PC-9 (cell line): ENCODE data around the gene OR6J1. TPM values are rescaled to one million over a fixed set of nuclear protein-coding genes. Genes with fewer than 3 reads are reported as not detected.

ENCODE experiments used
- BruUV-seq: library from RNA; stranded (reverse); fragments of 400-500 nt; replicated peaks from 2 replicates; lab custom pipeline; 2021; lab: Mats Ljungman, UMichigan
- CTCF ChIA-PET: fragments of 300-600 bp; sonication (Branson Sonifier 250); formaldehyde crosslinking; loops from one replicate; lab custom pipeline; 2022; ENCODE audit warnings: antibody characterized with exemption; lab: Charles Lee
- POLR2A ChIA-PET: fragments of 300-600 bp; sonication (Branson Sonifier 250); formaldehyde crosslinking; loops from one replicate; lab custom pipeline; 2022; ENCODE audit warnings: antibody characterized with exemption; ENCODE audit not compliant: unreplicated experiment; lab: Charles Lee
- DNase-seq, 2 experiments: peaks; one replicate each; pipeline versions ENCODE4 v3.0.0 to v3.0.0-alpha.2; 2015 to 2022; ENCODE audit warnings: mixed read lengths in 1 of 2
- H2AFZ ChIP-seq: fragments of 200-600 bp; sonication (generic); 2 replicates; pipeline ENCODE4 v1.8.1; 2017; ENCODE audit warnings: antibody characterized with exemption
- H3F3A ChIP-seq: fragments of 200-600 bp; sonication (generic); 2 replicates; pipeline ENCODE4 v1.8.1; 2017; ENCODE audit warnings: antibody characterized with exemption, mild to moderate bottlenecking, low read depth; ENCODE audit not compliant: insufficient read depth
- H3K27ac ChIP-seq: fragments of 200-600 bp; sonication (generic); 2 replicates; pipeline ENCODE4 v1.6.1; 2016; ENCODE audit warnings: mixed run types
- H3K27me3 ChIP-seq: fragments of 200-600 bp; sonication (generic); 2 replicates; pipeline ENCODE4 v1.6.1; 2016; ENCODE audit warnings: low read depth, mixed run types; ENCODE audit not compliant: insufficient read depth
- H3K36me3 ChIP-seq: fragments of 200-600 bp; sonication (generic); 2 replicates; pipeline ENCODE4 v1.6.1; 2016; ENCODE audit warnings: low read depth, mixed run types
- H3K4me1 ChIP-seq: fragments of 200-600 bp; sonication (generic); replicated peaks from 2 replicates; pipeline ENCODE4 v1.6.1; 2016; ENCODE audit warnings: mixed run types; ENCODE audit not compliant: insufficient read depth
- H3K4me2 ChIP-seq: fragments of 200-600 bp; sonication (generic); 2 replicates; pipeline ENCODE4 v1.6.1; 2017; ENCODE audit warnings: mixed run types
- H3K4me3 ChIP-seq: fragments of 200-600 bp; sonication (generic); 2 replicates; pipeline ENCODE4 v1.6.1; 2016; ENCODE audit warnings: mixed run types
- H3K79me2 ChIP-seq: fragments of 200-600 bp; sonication (generic); 2 replicates; pipeline ENCODE4 v1.6.1; 2017; ENCODE audit warnings: low read depth, mixed run types
- H3K9me2 ChIP-seq: fragments of 200-600 bp; sonication (generic); 2 replicates; pipeline ENCODE4 v1.8.1; 2017; ENCODE audit warnings: mild to moderate bottlenecking; ENCODE audit not compliant: insufficient read depth
- H3K9me3 ChIP-seq: fragments of 200-600 bp; sonication (generic); 2 replicates; pipeline ENCODE4 v1.8.1; 2016; ENCODE audit warnings: low read depth; ENCODE audit not compliant: insufficient read depth
- H4K20me1 ChIP-seq: fragments of 200-600 bp; sonication (generic); 2 replicates; pipeline ENCODE4 v1.8.1; 2017; ENCODE audit not compliant: insufficient read depth
- CTCF ChIP-seq: fragments of 200-600 bp; sonication (generic); conservative IDR thresholded peaks from 2 replicates; pipeline ENCODE4 v1.6.1; 2017; ENCODE audit warnings: mixed run types, antibody characterized with exemption, mild to moderate bottlenecking, moderate library complexity
- EZH2 ChIP-seq: fragments of 200-600 bp; sonication (generic); IDR thresholded peaks from 2 replicates; pipeline ENCODE4 v1.8.0; 2017; ENCODE audit warnings: antibody characterized with exemption, low read depth
- intact Hi-C: fragments of 100-400 bp; cut with micrococcal nuclease; formaldehyde crosslinking; loops from one replicate; pipeline ENCODE4 v1.10.0; 2022; ENCODE audit not compliant: unreplicated experiment
- total RNA-seq: library from RNA; stranded (reverse); gene quantifications from 2 replicates; pipeline ENCODE4 v1.2.3, GENCODE V29; 2021

OR6J1 gene
- total RNA-seq, 1 experiment from 2014 or later: 0.11 TPM

GRCh38 chr14:22614240-22614799 lies 29.8 kb downstream of the OR6J1 start:
- DNase-seq: peak; percentile 76 to 97
- CTCF ChIA-PET: no interaction called here
- Histone ChIP-seq H3K27ac (peak overlapping the region; percentile 97), H3K4me3 (peak overlapping the region; percentile 22; the same call in 1 of the 2 replicates), H3F3A (peaks cover 30% of the 10 kb centered on the region), H3K36me3 (no peaks in the 10 kb centered on the region; the same call in 1 of the 2 replicates), H3K9me2 (no peaks in the 10 kb centered on the region), H3K27me3 (no peaks in the 10 kb centered on the region), H3K79me2 (no peaks in the 10 kb centered on the region), H3K9me3 (no peaks in the 10 kb centered on the region), H4K20me1 (no peaks in the 10 kb centered on the region), H2AFZ (no peak overlapping the region), H3K4me1 (peaks cover 31% of the 10 kb centered on the region), H3K4me2 (peak overlapping the region; percentile 67)
- no TSS peak for BruUV-seq
- TF ChIP-seq CTCF (no peak), EZH2 (no peak)
- POLR2A ChIA-PET: interaction anchor here (0.6 to 1.0 kb wide), 3 partner anchors 9 to 25 kb away, joined by 3 to 6 read pairs (median 4); no protein-coding TSS in a partner anchor
- intact Hi-C loops: loop anchor here (1.0 kb wide), 3 partner anchors 15 to 32 kb away; partner anchors contain the start of gene DAD1

DNA sequence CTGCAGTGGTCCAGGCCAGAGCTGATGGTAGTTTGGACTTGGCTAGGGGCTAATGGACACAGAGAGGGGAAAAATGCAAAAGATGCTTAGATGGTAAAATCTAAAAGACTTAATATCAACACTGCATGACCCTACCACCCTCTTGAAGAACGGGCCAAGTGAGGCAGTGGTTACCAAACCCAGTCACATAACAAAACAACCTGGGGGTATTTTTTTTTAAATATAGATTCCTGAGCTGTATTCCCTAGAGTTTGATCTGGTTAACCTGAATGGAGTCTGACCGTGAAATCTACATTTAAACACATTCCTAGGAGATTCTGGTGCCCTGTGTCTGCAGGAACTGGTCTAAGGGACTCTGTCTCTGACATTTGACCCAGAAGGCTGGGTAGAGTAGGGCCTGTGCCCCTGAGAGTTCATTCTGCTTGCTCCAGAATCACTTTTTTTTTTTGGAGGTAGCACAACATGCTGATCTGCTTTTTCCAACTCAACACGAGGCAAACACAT lies 30.4 kb downstream of the OR6J1 start:
- Histone ChIP-seq H2AFZ (no peak overlapping the region), H3K4me1 (peaks cover 31% of the 10 kb centered on the region), H3K4me2 (peak overlapping the region; percentile 67), H3K9me2 (no peaks in the 10 kb centered on the region), H4K20me1 (no peaks in the 10 kb centered on the region), H3K27ac (peak overlapping the region; percentile 97), H3K79me2 (no peaks in the 10 kb centered on the region), H3K9me3 (no peaks in the 10 kb centered on the region), H3K36me3 (no peaks in the 10 kb centered on the region; the same call in 1 of the 2 replicates), H3K4me3 (peak overlapping the region; percentile 22; the same call in 1 of the 2 replicates), H3K27me3 (no peaks in the 10 kb centered on the region), H3F3A (peaks cover 30% of the 10 kb centered on the region)
- POLR2A ChIA-PET: interaction anchor here (0.6 to 1.0 kb wide), 3 partner anchors 9 to 24 kb away, joined by 3 to 6 read pairs (median 4); no protein-coding TSS in a partner anchor
- BruUV-seq: TSS peak; percentile 96
- DNase-seq: no peak
- CTCF ChIA-PET: no interaction called here
- no peak for TF ChIP-seq EZH2
- intact Hi-C loops: loop anchor here (1.0 kb wide), 3 partner anchors 14 to 33 kb away; partner anchors contain the start of gene DAD1

GRCh38 chr14:22613106-22613695 lies 31.0 kb downstream of the OR6J1 start:
- no peak overlapping the region; the same call in 1 of the 2 replicates for H3K4me3 ChIP-seq
- H2AFZ ChIP-seq: no peak overlapping the region
- peak in 1 of 2 experiments; percentile 39 for DNase-seq
- intact Hi-C loops: no loop called here
- no peak for TF ChIP-seq EZH2
- TF ChIP-seq CTCF: 0 out of 2 replicates have a peak, but pooled peaks have one; percentile 29
- H3K4me1 ChIP-seq: peaks cover 31% of the 10 kb centered on the region
- no peaks in the 10 kb centered on the region for H3K27me3 ChIP-seq
- POLR2A ChIA-PET: interaction anchor here (1.0 kb wide), 1 partner anchor 8 kb away, joined by 4 read pairs; no protein-coding TSS in a partner anchor
- H3K9me3 ChIP-seq: no peaks in the 10 kb centered on the region
- peaks cover 5% of the 10 kb centered on the region; the same call in 1 of the 2 replicates for H3K36me3 ChIP-seq
- no TSS peak for BruUV-seq
- H3K79me2 ChIP-seq: no peaks in the 10 kb centered on the region
- peaks cover 30% of the 10 kb centered on the region for H3F3A ChIP-seq
- H3K9me2 ChIP-seq: no peaks in the 10 kb centered on the region
- no peaks in the 10 kb centered on the region for H4K20me1 ChIP-seq
- peak overlapping the region; percentile 97 for H3K27ac ChIP-seq
- CTCF ChIA-PET: no interaction called here
- H3K4me2 ChIP-seq: peak overlapping the region; percentile 67
